Heart left ventricle (tissue), 16 donors: Measurements from ENCODE around the gene LARP1. TPM values are rescaled to one million over a fixed set of nuclear protein-coding genes. Genes with fewer than 3 reads are reported as not detected.
A peak's percentile ranks its signal among the peaks of the same experiment; 100 is the strongest.
"Not testable (repeated sequence)": the region's sequence is repeated elsewhere in the genome, so short reads cannot be mapped to it uniquely, and the experiment has no call there.

Source experiments
- ATAC-seq, 4 donors: fragments of 200-7000 bp; cut with Tn5 transposase; one replicate each; pipeline ENCODE4 v1.9.1; 2020 to 2022; ENCODE audit warnings: moderate library complexity in 4 of 4, mild to moderate bottlenecking in 3 of 4, moderate number of reproducible peaks in 1 of 4
- DNase-seq, 5 donors: peaks; one replicate each; pipeline ENCODE4 v3.0.0-alpha.2; 2020
- H3K27ac ChIP-seq, 12 donors: fragments of 200-600 bp; sonication (generic) in 4 of 12; one replicate each; pipeline versions ENCODE4 v1.5.0 to v1.8.0; 2016 to 2022; ENCODE audit warnings: mild to moderate bottlenecking in 2 of 12
- H3K27me3 ChIP-seq, 9 donors: fragments of 200-600 bp; sonication (generic) in 2 of 9; one replicate each; pipeline versions ENCODE4 v1.5.1 to v1.8.0; 2016 to 2022; ENCODE audit warnings: mild to moderate bottlenecking in 3 of 9
- H3K36me3 ChIP-seq, 9 donors: fragments of 200-600 bp; sonication (generic) in 2 of 9; one replicate each; pipeline versions ENCODE4 v1.5.0 to v1.8.0; 2018 to 2022; ENCODE audit warnings: mild to moderate bottlenecking in 2 of 9
- H3K4me1 ChIP-seq, 12 donors: fragments of 200-600 bp; sonication (generic) in 4 of 12; one replicate each; pipeline versions ENCODE4 v1.5.0 to v1.8.0; 2016 to 2022; ENCODE audit warnings: mild to moderate bottlenecking in 3 of 12
- H3K4me3 ChIP-seq, 12 donors: fragments of 200-600 bp; sonication (generic) in 4 of 12; one replicate each; pipeline versions ENCODE4 v1.5.0 to v1.8.0; 2017 to 2022; ENCODE audit warnings: mild to moderate bottlenecking in 9 of 12, moderate library complexity in 4 of 12
- H3K9me3 ChIP-seq, 12 donors: fragments of 200-600 bp; sonication (generic) in 4 of 12; one replicate each; pipeline versions ENCODE4 v1.5.0 to v1.8.0; 2016 to 2022; ENCODE audit warnings: mild to moderate bottlenecking in 1 of 12
- POLR2A ChIP-seq, 2 donors: fragments of 450-650 bp; IDR thresholded peaks; one replicate each; pipeline ENCODE4 v1.6.1; 2017; ENCODE audit warnings: antibody characterized with exemption in 2 of 2, mild to moderate bottlenecking in 2 of 2, moderate library complexity in 2 of 2
- WGBS, 4 donors: extraction: QIAGEN DNeasy Blood & Tissue Kit in 2 of 4; methylation state at CpG; one replicate each; pipeline versions ENCODE4 v1.1.5 to v1.1.7; 2013 to 2018; 5-methylcytosine and 5-hydroxymethylcytosine counted together
- intact Hi-C, 10 donors: fragments of 100-400 bp; cut with DNase I; formaldehyde crosslinking; loops; one replicate each; pipeline versions ENCODE4 v1.11.1 to v1.14.2; 2022
- polyA plus RNA-seq, 2 donors: library from polyadenylated mRNA; stranded (reverse); fragments of 200-250 nt; gene quantifications; one replicate each; pipeline ENCODE4 v1.2.3, GENCODE V29; 2013
- total RNA-seq, 9 donors: library from RNA; depleted of rRNA in 2 of 9; stranded (reverse); fragments of >200 nt in 2 of 9; fragmentation: NEBNext Ultra II Directional in 3 of 9; extraction: Animal tissue kit (Norgen Biotek cat#: 25700) in 3 of 9; gene quantifications; one replicate each; pipeline versions ENCODE4 v1.1.0 to v1.2.4, GENCODE V29; 2016 to 2023
- TF ChIP-seq, protein P1 (sequence below), 12 donors: fragments of 200-600 bp; sonication (generic) in 4 of 12; IDR thresholded peaks; one replicate each; pipeline versions ENCODE4 v1.5.0 to v1.8.0; 2018 to 2022; ENCODE audit warnings: antibody characterized with exemption in 12 of 12, mild to moderate bottlenecking in 5 of 12
- donor health status: ischemic (EF 13 %, LVEDD 7.1; RV severe dilation, severe dysfunction).
- donor health status: healthy with polysubstance abuse.
- donor health status: DM: no; HTN: yes; CAD: no.
- donor health status: DM: no; HTN: no; CAD: no.
- donor health status: ischemic (EF 25% LVEDD 6.9; RV normal size, moderate dysfunction).
- donor health status: ischemic (EF 25% LVEDD 5.7; RV mildly dilated, moderate dysfunction).
- donor health status: healthy.
- donor health status: DM: yes; HTN: yes; CAD: no.
- donor health status: ischemic (EF 35%, LVEDD 5.7; RV mildly dilated, moderate dysfunction).
- donor health status: nonischemic (EF 11% LVEDD 7.7; RV severe dilation, severe dysfunction).
- donor health status: DM: yes; HTN: yes; CAD: no.
- donor health status: PGD.
- donor health status: ischemic (EF 29% LVEDD 5.4; RV normal size, mild dysfunction).
- donor health status: nonischemic (EF 23%, LVEDD 6.1; RV moderate dilation, normal function).

The LARP1 gene
- total and polyA plus RNA-seq, 11 donors = 36.5 to 189 (median 164) TPM

DNA sequence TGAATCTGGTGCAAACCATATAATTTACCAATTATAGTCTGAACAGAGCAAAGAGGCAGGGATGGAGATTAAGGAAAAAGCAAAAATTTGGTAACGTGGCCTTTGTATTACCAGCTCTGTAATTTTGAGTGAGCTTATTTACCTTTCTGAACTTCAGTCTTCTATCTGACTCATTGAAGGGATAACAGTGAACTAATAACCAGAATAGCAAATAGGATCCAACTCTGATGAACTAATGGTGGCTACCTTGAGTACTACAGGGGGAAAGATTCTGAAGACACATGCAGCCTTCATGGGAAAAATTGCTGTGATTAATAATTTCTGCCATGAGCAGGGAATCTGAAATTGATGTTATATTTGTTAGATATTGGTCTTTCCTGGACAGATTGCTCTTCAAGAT lies 23.0 kb upstream of the LARP1 start:
- ATAC-seq (no peak), DNase-seq (no peak)
- Histone ChIP-seq H3K4me1 (peaks cover 0 to 10% (median 0%) of the 10 kb centered on the region in 12 donors), H3K27ac (no peak overlapping the region), H3K9me3 (peaks cover 0 to 13% (median 0%) of the 10 kb centered on the region in 12 donors), H3K36me3 (no peaks in the 10 kb centered on the region), H3K4me3 (no peak overlapping the region), H3K27me3 (no peaks in the 10 kb centered on the region)
- WGBS, 4 donors = 85 to 98% (median 97%) methylated on average over 1 of the region's 1 CpG
- TF ChIP-seq, protein P1, sequence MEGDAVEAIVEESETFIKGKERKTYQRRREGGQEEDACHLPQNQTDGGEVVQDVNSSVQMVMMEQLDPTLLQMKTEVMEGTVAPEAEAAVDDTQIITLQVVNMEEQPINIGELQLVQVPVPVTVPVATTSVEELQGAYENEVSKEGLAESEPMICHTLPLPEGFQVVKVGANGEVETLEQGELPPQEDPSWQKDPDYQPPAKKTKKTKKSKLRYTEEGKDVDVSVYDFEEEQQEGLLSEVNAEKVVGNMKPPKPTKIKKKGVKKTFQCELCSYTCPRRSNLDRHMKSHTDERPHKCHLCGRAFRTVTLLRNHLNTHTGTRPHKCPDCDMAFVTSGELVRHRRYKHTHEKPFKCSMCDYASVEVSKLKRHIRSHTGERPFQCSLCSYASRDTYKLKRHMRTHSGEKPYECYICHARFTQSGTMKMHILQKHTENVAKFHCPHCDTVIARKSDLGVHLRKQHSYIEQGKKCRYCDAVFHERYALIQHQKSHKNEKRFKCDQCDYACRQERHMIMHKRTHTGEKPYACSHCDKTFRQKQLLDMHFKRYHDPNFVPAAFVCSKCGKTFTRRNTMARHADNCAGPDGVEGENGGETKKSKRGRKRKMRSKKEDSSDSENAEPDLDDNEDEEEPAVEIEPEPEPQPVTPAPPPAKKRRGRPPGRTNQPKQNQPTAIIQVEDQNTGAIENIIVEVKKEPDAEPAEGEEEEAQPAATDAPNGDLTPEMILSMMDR (IDR thresholded peaks at IDR 0.05) = peak in 1 of 12 donors; percentile 10
- TF ChIP-seq POLR2A (IDR thresholded peaks at IDR 0.05) = no peak
- intact Hi-C loops = no loop called here

DNA sequence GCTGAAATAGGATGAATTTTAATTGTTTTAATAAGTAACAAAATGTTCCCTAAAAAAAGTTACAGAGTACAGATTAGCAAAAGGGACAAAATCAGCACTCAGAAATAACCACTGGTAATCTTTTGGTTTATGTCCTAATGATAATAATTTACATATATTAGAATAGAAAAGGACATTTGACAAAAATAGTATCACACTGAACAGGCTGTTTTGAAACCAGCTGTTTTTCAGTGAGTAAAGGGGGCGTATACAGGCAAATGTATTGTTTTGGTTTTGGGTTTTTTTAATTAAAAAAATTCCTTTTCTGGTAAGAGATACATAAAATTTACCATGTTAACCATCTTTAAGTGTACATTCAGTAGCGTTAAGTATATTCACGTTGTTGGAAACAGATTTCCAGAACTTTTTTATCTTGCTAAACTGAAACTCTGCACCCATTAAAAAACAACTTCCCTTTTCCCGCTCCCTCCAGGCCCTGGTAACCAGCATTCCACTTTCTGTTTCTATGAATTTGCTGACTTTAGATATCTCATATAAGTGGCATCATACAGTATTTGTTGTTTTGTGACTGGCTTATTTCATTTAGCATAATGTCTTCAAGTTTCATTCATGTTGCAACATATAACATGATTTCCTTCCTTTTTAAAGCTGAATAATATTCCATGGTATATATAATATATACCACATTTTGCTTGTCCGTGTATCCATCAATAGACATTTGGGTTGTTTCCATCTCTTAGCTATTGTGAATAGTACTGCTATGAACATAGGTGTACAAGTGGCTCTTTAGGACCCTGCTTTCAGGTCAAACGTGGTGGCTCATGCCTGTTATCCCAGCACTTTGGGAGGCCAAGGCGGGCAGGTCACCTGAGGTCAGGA lies 20.6 kb upstream of the LARP1 start:
- TF ChIP-seq, protein P1 (IDR thresholded peaks at IDR 0.05) = no peak
- TF ChIP-seq POLR2A (IDR thresholded peaks at IDR 0.05) = no peak
- peaks cover 0 to 10% (median 0%) of the 10 kb centered on the region in 12 donors for H3K4me1 ChIP-seq
- H3K27me3 ChIP-seq = no peaks in the 10 kb centered on the region
- H3K27ac ChIP-seq = peak overlapping the region in 1 of 12 donors; percentile 76
- H3K9me3 ChIP-seq = peaks cover 0 to 6% (median 0%) of the 10 kb centered on the region in 12 donors
- H3K36me3 ChIP-seq = no peaks in the 10 kb centered on the region
- intact Hi-C loops = no loop called here
- 76 to 79% (median 78%) methylated on average over 7 of the region's 7 CpGs for WGBS, 4 donors
- ATAC-seq (no peak), DNase-seq (no peak)
- no peak overlapping the region for H3K4me3 ChIP-seq

DNA sequence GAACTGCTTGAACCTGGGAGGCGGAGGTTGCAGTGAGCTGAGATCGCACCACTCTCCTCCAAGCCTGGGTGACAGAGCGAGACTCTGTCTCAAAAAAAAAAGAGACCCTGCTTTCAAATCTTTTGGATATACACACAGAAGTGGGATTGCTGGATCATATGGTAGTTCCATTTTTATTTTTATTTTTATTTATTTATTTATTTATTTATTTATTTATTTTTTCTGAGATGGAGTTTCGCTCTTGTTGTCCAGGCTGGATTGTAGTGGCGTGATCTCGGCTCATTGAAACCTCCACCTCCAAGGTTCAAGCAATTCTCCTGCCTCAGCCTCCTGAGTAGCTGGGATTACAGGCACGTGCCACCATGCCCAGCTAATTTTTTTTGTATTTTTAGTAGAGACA lies 19.8 kb upstream of the LARP1 start:
- H3K27me3 ChIP-seq, H3K36me3 ChIP-seq, intact Hi-C loops, H3K9me3 ChIP-seq, H3K4me3 ChIP-seq, ATAC-seq, DNase-seq: not testable (repeated sequence)
- peaks cover 0 to 12% (median 0%) of the 10 kb centered on the region in 12 donors for H3K4me1 ChIP-seq
- 94 to 98% (median 98%) methylated on average over 7 of the region's 7 CpGs for WGBS, 4 donors
- peak overlapping the region in 1 of 12 donors; percentile 76 for H3K27ac ChIP-seq

DNA sequence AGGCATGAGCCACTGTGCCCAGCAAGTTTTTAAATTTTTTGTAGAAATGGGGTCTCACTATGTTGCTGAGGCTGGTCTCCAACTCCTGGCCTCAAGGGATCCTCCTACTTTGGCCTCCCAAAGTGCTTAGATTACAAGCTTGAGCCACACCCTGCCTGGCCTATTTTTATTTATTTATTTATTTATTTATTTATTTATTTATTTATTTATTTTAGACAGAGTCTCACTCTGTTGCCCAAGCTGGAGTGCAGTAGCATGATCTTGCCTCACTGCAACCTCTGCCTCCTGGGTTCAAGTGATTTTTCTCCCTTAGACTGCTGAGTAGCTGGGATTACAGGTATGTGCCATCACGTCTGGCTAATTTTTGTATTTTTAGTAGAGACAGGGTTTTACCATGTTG lies 18.8 kb upstream of the LARP1 start:
- ATAC-seq, H3K27me3 ChIP-seq, intact Hi-C loops, H3K36me3 ChIP-seq, DNase-seq, H3K4me3 ChIP-seq, H3K27ac ChIP-seq, H3K9me3 ChIP-seq: not testable (repeated sequence)
- WGBS, 4 donors = 88 to 100% (median 95%) methylated on average over 1 of the region's 1 CpG
- peaks cover 0 to 22% (median 8%) of the 10 kb centered on the region in 12 donors for H3K4me1 ChIP-seq

DNA sequence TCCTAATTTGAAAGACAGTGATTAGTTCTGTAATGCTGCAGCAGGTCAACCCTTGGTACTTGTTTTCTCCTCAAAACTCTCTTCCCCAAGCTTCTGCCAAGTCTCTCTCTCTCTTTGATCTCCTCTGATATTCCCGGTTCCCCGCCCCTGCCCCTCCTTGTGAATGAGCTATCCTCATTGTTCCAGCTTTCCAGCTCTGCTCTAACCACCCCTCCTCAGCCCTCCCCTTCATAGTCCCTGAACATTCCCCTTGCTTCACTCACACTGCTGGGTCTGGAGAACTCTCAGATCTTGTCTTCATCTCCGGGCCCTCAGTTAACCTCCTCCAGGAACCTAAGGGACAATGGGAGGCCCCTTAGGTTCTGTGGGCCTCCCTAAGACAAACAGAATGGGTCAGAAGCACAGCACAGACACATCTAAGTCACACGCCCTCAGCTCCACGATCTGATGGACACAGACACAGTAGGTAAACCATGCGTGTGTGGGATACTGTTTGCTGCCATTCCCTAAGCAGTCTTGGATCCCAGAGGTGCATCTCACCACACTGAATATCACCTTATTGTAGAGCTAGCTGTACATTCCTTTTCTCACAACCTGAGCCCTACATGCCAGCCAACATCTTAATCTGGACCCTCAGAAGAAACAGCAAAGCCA lies 17.4 kb upstream of the LARP1 start:
- Histone ChIP-seq H3K27ac (no peak overlapping the region), H3K36me3 (no peaks in the 10 kb centered on the region), H3K4me1 (peaks cover 0 to 22% (median 10%) of the 10 kb centered on the region in 12 donors), H3K9me3 (no peaks in the 10 kb centered on the region), H3K4me3 (no peak overlapping the region), H3K27me3 (no peaks in the 10 kb centered on the region)
- TF ChIP-seq POLR2A (IDR thresholded peaks at IDR 0.05) = no peak
- TF ChIP-seq, protein P1 (IDR thresholded peaks at IDR 0.05) = no peak
- intact Hi-C loops = no loop called here
- WGBS, 4 donors = 78 to 80% (median 79%) methylated on average over 6 of the region's 6 CpGs
- DNase-seq (no peak), ATAC-seq (no peak)
